Mesothelial cell of epicardium (in vitro differentiated cells): ENCODE results near the gene DPAGT1. TPM values are rescaled to one million over a fixed set of nuclear protein-coding genes. Genes with fewer than 3 reads are reported as not detected.

ENCODE experiments used
- DNase-seq, 2 experiments: peaks; one replicate each; pipeline ENCODE4 v3.0.0; 2021; ENCODE audit warnings: low spot score in 2 of 2; ENCODE audit not compliant: unreplicated experiment in 2 of 2
- H3K27ac Mint-ChIP-seq: 2 replicates; pipeline ENCODE4 v1.8.0; 2021; ENCODE audit warnings: mixed read lengths
- H3K27me3 Mint-ChIP-seq: 2 replicates; pipeline ENCODE4 v1.8.0; 2021; ENCODE audit warnings: low read depth, mixed read lengths
- H3K36me3 Mint-ChIP-seq: 2 replicates; pipeline ENCODE4 v1.8.0; 2021; ENCODE audit warnings: mixed read lengths
- H3K4me1 Mint-ChIP-seq: 2 replicates; pipeline ENCODE4 v1.8.0; 2021; ENCODE audit warnings: mixed read lengths
- H3K4me3 Mint-ChIP-seq: 2 replicates; pipeline ENCODE4 v1.8.0; 2021; ENCODE audit warnings: mild to moderate bottlenecking, moderate library complexity, mixed read lengths
- H3K9me3 Mint-ChIP-seq: 2 replicates; pipeline ENCODE4 v1.8.0; 2021; ENCODE audit warnings: mixed read lengths
- total RNA-seq: library from RNA; stranded (reverse); gene quantifications from 3 replicates; pipeline ENCODE4 v1.2.1, GENCODE V29; 2021
- TF ChIP-seq, protein P1 (sequence below): fragments of 200-600 bp; sonication (generic); IDR thresholded peaks from one replicate; pipeline ENCODE4 v1.5.0; 2021; ENCODE audit warnings: antibody characterized with exemption; ENCODE audit not compliant: unreplicated experiment

Gene DPAGT1
- total RNA-seq, 1 donor from 2014 or later, result 47.7 TPM

DNA sequence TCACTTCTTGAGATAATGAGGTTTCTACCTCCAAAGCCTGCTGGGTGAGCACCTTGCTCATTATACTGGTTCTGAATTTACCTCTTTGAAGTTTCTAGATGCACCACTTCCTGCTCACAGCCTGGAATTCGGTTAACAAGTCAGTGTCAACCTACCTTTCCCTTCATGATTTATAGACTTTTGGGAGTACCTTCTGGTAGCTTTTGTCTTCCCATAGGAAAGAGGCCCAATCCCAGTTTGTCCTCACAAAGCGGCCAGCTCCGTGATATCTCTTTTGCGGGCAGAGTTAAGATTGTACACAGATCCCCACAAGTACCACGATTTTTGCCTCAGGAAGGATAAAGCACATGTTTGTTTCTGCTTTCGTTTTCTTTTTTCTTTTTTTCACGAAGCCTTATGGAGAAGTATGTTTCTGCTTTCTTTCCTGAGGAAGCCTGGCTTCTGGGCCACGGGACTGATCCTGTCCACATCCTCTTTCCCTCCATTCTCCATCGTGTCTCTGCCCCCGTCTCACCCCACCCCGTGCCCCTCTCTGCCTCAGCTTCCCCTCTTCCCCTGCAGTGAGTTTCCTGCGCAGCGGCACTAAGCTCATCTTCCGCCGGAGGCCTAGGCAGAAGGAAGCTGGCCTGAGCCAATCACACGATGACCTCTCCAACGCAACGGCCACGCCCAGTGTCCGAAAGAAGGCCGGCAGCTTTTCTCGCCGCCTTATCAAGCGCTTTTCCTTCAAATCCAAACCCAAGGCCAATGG lies 14.0 kb upstream of the DPAGT1 start:
- peaks cover 20% of the 10 kb centered on the region for H3K36me3 Mint-ChIP-seq
- H3K4me3 Mint-ChIP-seq, result no peak overlapping the region
- peaks cover 6% of the 10 kb centered on the region for H3K4me1 Mint-ChIP-seq
- TF ChIP-seq, protein P1, sequence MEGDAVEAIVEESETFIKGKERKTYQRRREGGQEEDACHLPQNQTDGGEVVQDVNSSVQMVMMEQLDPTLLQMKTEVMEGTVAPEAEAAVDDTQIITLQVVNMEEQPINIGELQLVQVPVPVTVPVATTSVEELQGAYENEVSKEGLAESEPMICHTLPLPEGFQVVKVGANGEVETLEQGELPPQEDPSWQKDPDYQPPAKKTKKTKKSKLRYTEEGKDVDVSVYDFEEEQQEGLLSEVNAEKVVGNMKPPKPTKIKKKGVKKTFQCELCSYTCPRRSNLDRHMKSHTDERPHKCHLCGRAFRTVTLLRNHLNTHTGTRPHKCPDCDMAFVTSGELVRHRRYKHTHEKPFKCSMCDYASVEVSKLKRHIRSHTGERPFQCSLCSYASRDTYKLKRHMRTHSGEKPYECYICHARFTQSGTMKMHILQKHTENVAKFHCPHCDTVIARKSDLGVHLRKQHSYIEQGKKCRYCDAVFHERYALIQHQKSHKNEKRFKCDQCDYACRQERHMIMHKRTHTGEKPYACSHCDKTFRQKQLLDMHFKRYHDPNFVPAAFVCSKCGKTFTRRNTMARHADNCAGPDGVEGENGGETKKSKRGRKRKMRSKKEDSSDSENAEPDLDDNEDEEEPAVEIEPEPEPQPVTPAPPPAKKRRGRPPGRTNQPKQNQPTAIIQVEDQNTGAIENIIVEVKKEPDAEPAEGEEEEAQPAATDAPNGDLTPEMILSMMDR, result no peak
- H3K27me3 Mint-ChIP-seq, result no peaks in the 10 kb centered on the region
- no peak for DNase-seq
- H3K27ac Mint-ChIP-seq, result no peak overlapping the region
- no peaks in the 10 kb centered on the region for H3K9me3 Mint-ChIP-seq

DNA sequence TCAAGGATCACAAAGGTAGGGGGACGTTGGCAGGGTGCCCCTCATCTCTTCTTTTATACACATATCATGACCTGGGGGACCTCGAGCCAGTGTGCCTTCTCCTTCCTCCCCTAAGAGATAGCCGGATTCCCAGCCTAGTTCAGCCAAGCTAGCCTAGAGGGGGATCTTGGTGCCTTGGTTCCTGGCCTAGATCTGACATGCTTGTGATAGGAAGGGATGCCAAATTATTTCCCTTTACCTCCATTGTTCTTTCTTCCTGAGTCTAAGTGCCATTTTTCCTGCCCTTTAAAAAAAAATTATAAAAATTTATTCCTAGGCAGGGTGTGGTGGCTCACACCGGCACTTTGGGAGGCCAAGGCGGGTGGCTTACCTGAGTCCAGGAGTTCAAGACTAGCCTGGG lies 12.7 kb upstream of the DPAGT1 start:
- Mint-ChIP-seq H3K9me3 (no peaks in the 10 kb centered on the region), H3K36me3 (peaks cover 20% of the 10 kb centered on the region), H3K4me1 (no peaks in the 10 kb centered on the region), H3K27me3 (no peaks in the 10 kb centered on the region), H3K4me3 (no peak overlapping the region), H3K27ac (no peak overlapping the region)
- DNase-seq, result no peak
- TF ChIP-seq, protein P1, result no peak

DNA sequence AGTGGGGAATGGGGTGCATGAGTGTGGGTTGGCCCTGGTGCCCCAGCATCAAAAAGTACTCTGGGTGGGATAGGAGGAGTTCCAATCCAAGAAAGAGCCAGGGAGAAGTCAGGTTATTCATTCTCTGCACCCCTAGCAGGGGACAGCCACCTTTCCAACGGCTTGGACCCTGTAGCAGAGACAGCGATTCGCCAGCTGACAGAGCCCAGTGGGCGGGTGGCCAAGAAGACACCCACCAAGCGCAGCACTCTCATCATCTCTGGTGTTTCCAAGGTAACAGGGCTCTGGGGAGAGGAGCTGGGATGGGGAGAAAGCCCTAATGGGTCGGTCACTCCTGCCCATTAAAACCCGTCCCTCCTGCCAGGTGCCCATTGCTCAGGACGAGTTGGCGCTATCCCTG lies 12.1 kb upstream of the DPAGT1 start:
- H3K27ac Mint-ChIP-seq, result no peak overlapping the region
- no peak overlapping the region for H3K4me3 Mint-ChIP-seq
- H3K27me3 Mint-ChIP-seq, result no peaks in the 10 kb centered on the region
- DNase-seq, result no peak
- peaks cover 20% of the 10 kb centered on the region for H3K36me3 Mint-ChIP-seq
- TF ChIP-seq, protein P1, result no peak
- H3K4me1 Mint-ChIP-seq, result peaks cover 4% of the 10 kb centered on the region
- no peaks in the 10 kb centered on the region for H3K9me3 Mint-ChIP-seq

DNA sequence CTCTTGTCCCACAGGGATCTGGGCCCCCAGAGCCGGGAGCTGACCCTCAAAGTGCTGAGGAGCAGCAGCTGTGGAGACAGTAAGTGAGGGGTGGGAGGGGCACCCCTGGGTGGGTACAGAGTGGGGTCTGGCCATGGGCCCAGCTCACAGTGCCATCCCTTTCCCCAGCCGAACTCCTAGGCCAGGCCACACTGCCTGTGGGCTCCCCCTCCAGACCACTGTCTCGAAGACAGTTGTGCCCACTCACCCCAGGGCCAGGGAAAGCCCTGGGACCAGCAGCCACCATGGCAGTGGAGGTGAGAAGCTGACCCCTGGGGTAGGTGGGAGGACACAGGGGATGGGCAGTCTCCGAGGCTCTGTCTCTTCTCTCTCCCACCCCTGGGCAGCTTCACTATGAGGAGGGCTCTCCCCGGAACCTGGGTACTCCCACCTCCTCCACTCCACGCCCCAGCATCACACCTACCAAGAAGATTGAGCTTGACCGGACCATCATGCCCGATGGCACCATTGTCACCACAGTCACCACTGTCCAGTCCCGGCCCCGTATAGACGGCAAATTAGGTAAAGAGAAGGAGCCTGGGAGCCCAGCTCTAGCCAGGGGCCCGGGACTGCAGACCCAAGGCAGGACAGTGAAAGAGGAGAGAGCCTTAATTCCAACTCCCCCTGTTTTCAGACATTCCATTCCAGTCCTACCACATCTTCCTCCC lies 10.8 kb upstream of the DPAGT1 start:
- no peak for DNase-seq
- H3K27me3 Mint-ChIP-seq, result no peaks in the 10 kb centered on the region
- TF ChIP-seq, protein P1, result no peak
- peaks cover 13% of the 10 kb centered on the region for H3K4me1 Mint-ChIP-seq
- no peaks in the 10 kb centered on the region for H3K9me3 Mint-ChIP-seq
- H3K27ac Mint-ChIP-seq, result no peak overlapping the region
- H3K36me3 Mint-ChIP-seq, result peaks cover 20% of the 10 kb centered on the region
- no peak overlapping the region for H3K4me3 Mint-ChIP-seq

DNA sequence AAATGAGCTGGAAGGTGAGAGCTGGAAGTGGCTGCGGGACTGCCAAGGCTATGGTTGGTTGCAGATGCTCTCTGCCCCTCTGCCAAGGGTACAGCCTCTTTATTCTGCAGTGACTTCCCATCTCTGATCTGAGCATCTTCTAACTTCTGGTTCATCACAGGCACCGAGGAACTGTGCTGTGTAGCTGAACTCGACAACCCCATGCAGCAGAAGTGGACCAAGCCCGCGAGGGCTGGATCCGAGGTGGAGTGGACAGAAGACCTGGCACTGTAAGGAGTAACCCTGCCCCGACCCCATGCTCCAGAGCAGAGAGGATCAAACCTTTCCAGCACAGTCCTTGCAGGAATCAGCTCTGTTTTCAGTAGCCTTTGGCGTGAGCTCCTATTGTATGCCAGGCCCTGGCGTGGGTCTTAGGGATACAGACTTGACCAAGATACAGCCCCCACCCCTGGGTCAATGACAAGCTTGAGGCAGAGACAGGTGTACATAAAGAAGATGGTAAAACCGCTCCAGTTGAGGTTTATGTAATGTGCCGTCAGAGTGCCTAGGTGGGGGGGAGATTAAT lies 9.8 kb upstream of the DPAGT1 start:
- TF ChIP-seq, protein P1, result no peak
- Mint-ChIP-seq H3K27me3 (no peaks in the 10 kb centered on the region), H3K36me3 (peaks cover 16% of the 10 kb centered on the region), H3K4me3 (no peak overlapping the region), H3K27ac (no peak overlapping the region), H3K4me1 (peaks cover 19% of the 10 kb centered on the region), H3K9me3 (no peaks in the 10 kb centered on the region)
- no peak for DNase-seq
